Upper lobe of left lung (tissue), 4 donors: ENCODE results near the gene KAZN.

Experiments
- CTCF ChIP-seq, 6 experiments: fragments of 450-650 bp in 4 of 6; fragments of 200-600 bp in 2 of 6; sonication (generic) in 2 of 6; IDR thresholded peaks; one replicate each; pipeline ENCODE4 v1.5.1; 2016 to 2019; ENCODE audit warnings: antibody characterized with exemption in 6 of 6
- EP300 ChIP-seq, 4 donors: sonication (generic); formaldehyde crosslinking; IDR thresholded peaks; one replicate each; pipeline ENCODE4 v1.5.1; 2017; ENCODE audit warnings: antibody characterized with exemption in 4 of 4, control low read depth in 2 of 4
- POLR2AphosphoS5 ChIP-seq, 2 donors: sonication (generic); formaldehyde crosslinking; IDR thresholded peaks; one replicate each; pipeline ENCODE4 v1.5.1; 2017; ENCODE audit warnings: antibody characterized with exemption in 2 of 2

- TF ChIP-seq CTCF (IDR thresholded peaks at IDR 0.05): no peak
- TF ChIP-seq EP300 (IDR thresholded peaks at IDR 0.05): no peak
- TF ChIP-seq POLR2AphosphoS5 (IDR thresholded peaks at IDR 0.05): no peak
Measured at GRCh38 chr1:15118579-15118978, 520.1 kb downstream of the KAZN start.
